ENCODE data around the gene CST3.
A peak's percentile ranks its signal among the peaks of the same experiment; 100 is the strongest.
"Not testable (repeated sequence)": the region's sequence is repeated elsewhere in the genome, so short reads cannot be mapped to it uniquely, and the experiment has no call there.

The CST3 gene

DNA sequence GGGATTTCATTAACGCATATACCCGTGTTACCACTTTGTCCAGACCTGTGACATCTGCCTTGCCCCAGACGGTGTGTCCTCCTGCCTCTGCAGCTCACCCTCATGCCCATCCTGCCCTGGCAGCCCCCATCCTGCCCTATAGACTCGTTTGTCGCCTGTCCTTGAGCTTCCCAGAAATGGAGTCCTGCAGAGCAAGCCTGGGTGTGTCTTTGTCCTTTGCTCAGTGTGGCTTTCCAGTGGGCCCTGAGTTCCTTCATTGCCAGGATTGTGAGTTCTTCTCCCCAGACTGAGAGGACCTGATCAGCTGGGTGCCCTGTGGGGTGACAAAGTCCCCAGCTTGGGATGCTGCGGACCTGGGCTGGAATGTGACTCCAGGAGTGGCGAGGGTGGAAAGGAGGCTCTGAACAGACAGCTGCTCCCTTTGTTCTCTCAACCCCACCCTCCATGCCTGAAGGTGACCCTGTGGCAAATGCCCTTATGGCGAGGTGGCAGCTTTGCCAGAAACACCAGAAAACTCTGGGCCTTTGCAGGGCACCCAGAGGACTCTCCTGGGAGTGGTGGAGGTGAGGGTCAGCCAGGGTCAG lies 2.4 kb upstream of the CST3 start:
- Histone ChIP-seq H3K9ac (ENCODE audit: low read length) (no peak overlapping the region), H3K36me3 (ENCODE audit: control insufficient read depth, low read depth, low read length) (no peaks in the 10 kb centered on the region), H3K27ac (ENCODE audit: low read length) (no peak overlapping the region), H3K4me1 (ENCODE audit: control insufficient read depth, low read depth, low read length) (peaks cover 7% of the 10 kb centered on the region), H3K9me3 (ENCODE audit: control insufficient read depth, low read depth, low read length) (no peaks in the 10 kb centered on the region), H3K27me3 (ENCODE audit: control insufficient read depth, insufficient read depth, low read length) (peaks cover 12% of the 10 kb centered on the region), H3K4me3 (ENCODE audit: low read length) (no peak overlapping the region)

DNA sequence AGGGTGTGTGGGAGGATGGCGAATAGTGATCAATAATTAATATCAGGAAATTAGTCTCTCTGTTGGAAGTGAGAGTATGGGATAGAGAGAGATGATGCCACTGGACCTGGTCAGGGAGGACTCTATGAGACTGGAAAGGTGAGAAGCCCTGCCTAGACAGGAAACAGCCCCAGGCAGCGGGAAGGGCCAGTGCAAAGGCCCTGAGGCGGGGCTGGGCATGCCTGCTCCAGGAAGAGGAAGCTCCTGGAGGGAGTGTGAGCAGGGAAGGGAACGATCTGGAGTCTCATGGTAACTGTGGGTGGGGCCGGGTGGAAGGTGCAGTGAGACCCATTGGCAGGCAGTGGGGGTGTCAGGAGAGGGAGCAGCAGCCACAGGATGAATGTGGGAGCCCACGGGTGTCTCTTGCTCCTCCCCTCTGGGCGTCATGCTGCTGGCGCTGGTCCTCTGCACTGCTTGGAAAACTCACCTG lies 1.8 kb upstream of the CST3 start:
- no peaks in the 10 kb centered on the region for H3K9me3 ChIP-seq (ENCODE audit: control insufficient read depth, low read depth, low read length)
- peaks cover 12% of the 10 kb centered on the region for H3K27me3 ChIP-seq (ENCODE audit: control insufficient read depth, insufficient read depth, low read length)
- no peaks in the 10 kb centered on the region for H3K36me3 ChIP-seq (ENCODE audit: control insufficient read depth, low read depth, low read length)
- H3K4me3 ChIP-seq (ENCODE audit: low read length), result no peak overlapping the region
- H3K4me1 ChIP-seq (ENCODE audit: control insufficient read depth, low read depth, low read length), result peaks cover 7% of the 10 kb centered on the region
- no peak overlapping the region for H3K9ac ChIP-seq (ENCODE audit: low read length)
- H3K27ac ChIP-seq (ENCODE audit: low read length), result no peak overlapping the region

DNA sequence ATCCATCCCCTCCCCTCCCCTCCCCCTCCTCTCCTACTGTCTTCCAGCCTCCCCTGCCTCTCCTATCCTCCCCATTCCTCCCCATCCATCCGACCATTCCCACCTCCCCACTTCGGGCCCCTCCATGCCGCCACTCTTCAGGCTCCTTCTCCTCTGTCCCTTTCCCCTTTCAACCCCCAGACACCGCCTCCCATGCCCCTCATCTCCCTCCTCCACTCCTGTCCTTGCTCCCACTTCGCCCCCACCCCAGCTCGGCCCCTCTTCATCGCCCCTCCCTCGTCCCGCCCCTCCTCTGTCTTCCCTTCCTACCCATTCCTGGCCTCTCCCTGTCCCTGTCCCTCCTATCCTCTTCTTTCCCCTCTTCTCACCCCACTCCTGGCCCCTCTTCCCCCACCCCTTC lies 554 bp upstream of the CST3 start:
- Histone ChIP-seq H3K27ac (ENCODE audit: low read length) (no peak overlapping the region), H3K4me3 (ENCODE audit: low read length) (peak overlapping the region; percentile 57), H3K4me1 (ENCODE audit: control insufficient read depth, low read depth, low read length) (peaks cover 7% of the 10 kb centered on the region), H3K9me3 (ENCODE audit: control insufficient read depth, low read depth, low read length) (no peaks in the 10 kb centered on the region), H3K9ac (ENCODE audit: low read length) (no peak overlapping the region), H3K36me3 (ENCODE audit: control insufficient read depth, low read depth, low read length) (no peaks in the 10 kb centered on the region), H3K27me3 (ENCODE audit: control insufficient read depth, insufficient read depth, low read length) (peaks cover 12% of the 10 kb centered on the region)

DNA sequence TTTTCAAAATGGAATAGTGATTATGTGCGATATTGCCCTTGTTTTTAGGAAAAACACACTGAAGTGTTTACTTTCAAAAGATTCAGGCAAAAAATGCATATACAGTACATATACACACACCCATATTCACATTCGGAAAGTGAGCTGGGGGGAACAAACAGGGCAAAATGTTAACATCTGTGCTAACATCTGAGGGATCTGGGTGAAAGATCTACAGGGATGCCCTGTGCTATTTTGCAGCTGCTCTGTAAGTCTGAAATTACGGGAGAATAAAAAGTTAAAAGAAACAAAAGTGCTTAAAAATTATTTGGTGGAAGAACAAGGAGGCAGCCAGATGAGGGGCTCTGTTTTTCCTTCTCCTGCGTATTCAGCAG lies 860 bp downstream of the CST3 start:
- no peaks in the 10 kb centered on the region for H3K36me3 ChIP-seq (ENCODE audit: control insufficient read depth, low read depth, low read length)
- peak overlapping the region; percentile 52 for H3K9ac ChIP-seq (ENCODE audit: low read length)
- H3K27me3 ChIP-seq (ENCODE audit: control insufficient read depth, insufficient read depth, low read length), result peaks cover 12% of the 10 kb centered on the region
- H3K4me3 ChIP-seq (ENCODE audit: low read length), result peak overlapping the region; percentile 57
- no peak overlapping the region for H3K27ac ChIP-seq (ENCODE audit: low read length)
- H3K9me3 ChIP-seq (ENCODE audit: control insufficient read depth, low read depth, low read length), result no peaks in the 10 kb centered on the region
- peaks cover 7% of the 10 kb centered on the region for H3K4me1 ChIP-seq (ENCODE audit: control insufficient read depth, low read depth, low read length)

DNA sequence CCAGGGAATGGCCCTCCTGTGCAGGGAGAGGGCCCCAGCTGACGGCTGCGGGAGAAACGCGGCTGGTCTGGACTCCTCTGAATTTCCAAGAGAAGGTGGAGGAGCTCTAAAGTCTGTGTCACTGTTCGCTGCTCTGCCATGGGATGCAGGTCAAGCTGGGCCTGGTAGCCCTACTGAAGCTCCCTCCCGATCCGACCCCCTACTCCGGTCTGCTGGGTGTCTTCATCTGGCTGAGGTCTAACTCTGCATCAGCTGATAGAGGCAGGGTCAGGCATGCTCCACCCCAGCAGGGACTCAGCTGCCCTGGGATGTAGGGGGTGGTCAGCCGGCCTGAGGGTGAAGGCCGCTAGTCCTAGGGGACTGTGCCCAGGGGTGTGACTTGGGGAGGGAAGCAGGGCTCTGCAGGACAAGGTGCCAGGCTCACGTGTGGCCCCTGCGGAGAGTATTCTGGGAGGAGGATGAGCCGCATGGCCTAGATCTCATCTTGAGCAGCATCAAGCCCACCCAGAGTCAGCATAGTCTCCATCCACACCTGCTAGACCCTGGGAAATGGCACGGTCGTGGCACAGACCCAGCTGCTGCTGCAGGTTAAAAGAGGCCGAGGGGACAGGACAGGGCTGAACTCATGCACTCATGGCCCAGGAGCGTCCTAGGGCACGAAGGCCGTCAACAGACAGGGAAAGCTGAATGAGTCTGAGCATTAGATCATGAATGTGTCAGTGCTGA lies 1.4 kb downstream of the CST3 start:
- H3K27ac ChIP-seq (ENCODE audit: low read length), result no peak overlapping the region
- H3K4me1 ChIP-seq (ENCODE audit: control insufficient read depth, low read depth, low read length), result peaks cover 7% of the 10 kb centered on the region
- no peak overlapping the region for H3K9ac ChIP-seq (ENCODE audit: low read length)
- H3K27me3 ChIP-seq (ENCODE audit: control insufficient read depth, insufficient read depth, low read length), result peaks cover 12% of the 10 kb centered on the region
- H3K9me3 ChIP-seq (ENCODE audit: control insufficient read depth, low read depth, low read length), result no peaks in the 10 kb centered on the region
- no peaks in the 10 kb centered on the region for H3K36me3 ChIP-seq (ENCODE audit: control insufficient read depth, low read depth, low read length)
- peak overlapping the region; percentile 57 for H3K4me3 ChIP-seq (ENCODE audit: low read length)

DNA sequence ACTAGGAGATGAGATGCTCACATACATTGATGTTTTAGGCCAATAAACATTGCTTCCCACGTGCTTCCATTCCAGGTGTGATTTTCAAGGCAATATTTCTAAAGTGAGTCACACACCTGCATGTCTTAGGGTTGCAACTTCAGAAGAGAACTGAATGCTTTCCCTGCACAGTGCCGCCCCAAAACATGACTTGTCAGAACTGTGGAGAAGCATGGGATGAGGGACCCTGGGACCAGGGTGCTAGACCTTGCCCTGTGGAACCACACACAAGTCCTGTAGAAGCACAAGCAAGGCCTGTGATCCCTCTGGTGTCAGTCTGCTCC lies 2.0 kb downstream of the CST3 start:
- not testable (repeated sequence) for H3K9me3 ChIP-seq (ENCODE audit: control insufficient read depth, low read depth, low read length); H3K36me3 ChIP-seq (ENCODE audit: control insufficient read depth, low read depth, low read length); H3K27ac ChIP-seq (ENCODE audit: low read length); H3K4me3 ChIP-seq (ENCODE audit: low read length); H3K4me1 ChIP-seq (ENCODE audit: control insufficient read depth, low read depth, low read length); H3K9ac ChIP-seq (ENCODE audit: low read length)
- H3K27me3 ChIP-seq (ENCODE audit: control insufficient read depth, insufficient read depth, low read length), result peaks cover 12% of the 10 kb centered on the region

DNA sequence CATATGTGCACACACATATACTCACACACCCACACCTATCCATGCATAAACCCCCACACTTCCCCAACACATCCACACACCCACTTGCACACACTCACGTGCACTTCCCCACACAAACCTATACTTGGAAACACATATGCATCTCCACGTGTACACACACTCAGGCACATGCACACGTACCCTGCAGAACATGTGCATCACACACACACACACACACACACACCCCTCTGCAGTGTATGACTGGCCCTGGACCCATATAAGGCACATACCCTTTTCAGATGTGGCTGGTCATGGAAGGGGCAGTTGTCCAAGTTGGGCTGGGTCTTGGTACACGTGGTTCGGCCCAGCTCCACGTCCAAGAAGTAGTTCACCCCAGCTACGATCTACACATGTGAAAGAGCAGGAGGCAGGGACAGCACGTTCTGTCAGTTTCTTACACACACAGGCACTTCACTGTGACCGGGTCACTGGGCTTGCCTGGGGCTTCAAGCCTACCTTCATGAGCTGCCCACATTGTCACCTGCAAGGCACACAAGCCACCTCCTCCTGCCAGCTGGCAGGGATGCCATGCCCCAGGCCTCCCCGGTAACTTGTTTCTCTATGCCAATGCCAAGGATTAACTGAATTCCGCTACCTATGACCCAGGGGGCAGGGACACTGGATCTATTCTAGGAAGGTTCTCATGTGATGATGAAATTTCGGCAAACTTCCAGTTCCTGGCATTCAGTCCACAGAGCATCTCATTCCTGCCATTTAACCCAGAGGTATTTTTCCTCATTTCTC lies 2.6 kb downstream of the CST3 start:
- no peak overlapping the region for H3K9ac ChIP-seq (ENCODE audit: low read length)
- H3K36me3 ChIP-seq (ENCODE audit: control insufficient read depth, low read depth, low read length), result no peaks in the 10 kb centered on the region
- H3K27ac ChIP-seq (ENCODE audit: low read length), result no peak overlapping the region
- peaks cover 7% of the 10 kb centered on the region for H3K4me1 ChIP-seq (ENCODE audit: control insufficient read depth, low read depth, low read length)
- H3K4me3 ChIP-seq (ENCODE audit: low read length), result no peak overlapping the region
- no peaks in the 10 kb centered on the region for H3K9me3 ChIP-seq (ENCODE audit: control insufficient read depth, low read depth, low read length)
- H3K27me3 ChIP-seq (ENCODE audit: control insufficient read depth, insufficient read depth, low read length), result peaks cover 12% of the 10 kb centered on the region

DNA sequence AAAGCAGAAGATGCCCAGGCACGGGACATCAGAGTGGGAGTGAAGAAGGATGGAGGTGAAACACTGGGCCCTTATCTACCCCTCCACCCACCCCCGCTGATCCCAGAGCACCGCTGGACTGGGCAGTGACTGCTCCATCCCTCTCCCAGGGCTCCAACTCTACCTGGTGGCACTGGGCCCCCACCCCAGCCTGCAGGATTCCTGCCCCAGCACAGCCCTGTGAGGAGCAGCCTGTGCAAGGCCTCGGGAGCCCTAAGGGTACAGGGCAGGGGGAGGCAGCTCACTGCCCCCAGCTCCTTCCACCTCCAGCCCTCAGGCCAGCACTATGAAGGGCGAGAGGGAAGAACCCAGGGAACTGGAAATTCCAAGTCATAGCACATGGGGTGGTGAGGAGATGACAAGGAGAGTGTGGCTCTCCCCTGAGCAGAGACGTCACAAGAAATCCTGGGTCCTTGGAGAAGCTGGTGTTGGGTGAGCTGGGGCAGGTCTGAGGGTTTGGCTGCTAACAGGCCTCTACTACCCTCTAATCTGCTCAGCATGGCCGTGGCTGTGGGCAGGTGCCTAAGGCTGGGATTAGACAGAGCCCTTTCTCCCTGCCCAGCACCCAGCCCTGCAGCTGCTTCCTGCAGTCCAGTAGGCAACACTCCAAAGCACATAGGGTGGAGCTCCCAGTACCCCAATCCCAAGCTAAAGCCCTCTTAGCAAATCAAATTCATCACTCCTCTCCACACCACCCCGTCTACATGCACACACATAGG lies 3.5 kb downstream of the CST3 start:
- no peaks in the 10 kb centered on the region for H3K36me3 ChIP-seq (ENCODE audit: control insufficient read depth, low read depth, low read length)
- H3K9ac ChIP-seq (ENCODE audit: low read length), result no peak overlapping the region
- peaks cover 12% of the 10 kb centered on the region for H3K27me3 ChIP-seq (ENCODE audit: control insufficient read depth, insufficient read depth, low read length)
- H3K4me1 ChIP-seq (ENCODE audit: control insufficient read depth, low read depth, low read length), result peaks cover 7% of the 10 kb centered on the region
- no peaks in the 10 kb centered on the region for H3K9me3 ChIP-seq (ENCODE audit: control insufficient read depth, low read depth, low read length)
- H3K4me3 ChIP-seq (ENCODE audit: low read length), result no peak overlapping the region
- H3K27ac ChIP-seq (ENCODE audit: low read length), result no peak overlapping the region

DNA sequence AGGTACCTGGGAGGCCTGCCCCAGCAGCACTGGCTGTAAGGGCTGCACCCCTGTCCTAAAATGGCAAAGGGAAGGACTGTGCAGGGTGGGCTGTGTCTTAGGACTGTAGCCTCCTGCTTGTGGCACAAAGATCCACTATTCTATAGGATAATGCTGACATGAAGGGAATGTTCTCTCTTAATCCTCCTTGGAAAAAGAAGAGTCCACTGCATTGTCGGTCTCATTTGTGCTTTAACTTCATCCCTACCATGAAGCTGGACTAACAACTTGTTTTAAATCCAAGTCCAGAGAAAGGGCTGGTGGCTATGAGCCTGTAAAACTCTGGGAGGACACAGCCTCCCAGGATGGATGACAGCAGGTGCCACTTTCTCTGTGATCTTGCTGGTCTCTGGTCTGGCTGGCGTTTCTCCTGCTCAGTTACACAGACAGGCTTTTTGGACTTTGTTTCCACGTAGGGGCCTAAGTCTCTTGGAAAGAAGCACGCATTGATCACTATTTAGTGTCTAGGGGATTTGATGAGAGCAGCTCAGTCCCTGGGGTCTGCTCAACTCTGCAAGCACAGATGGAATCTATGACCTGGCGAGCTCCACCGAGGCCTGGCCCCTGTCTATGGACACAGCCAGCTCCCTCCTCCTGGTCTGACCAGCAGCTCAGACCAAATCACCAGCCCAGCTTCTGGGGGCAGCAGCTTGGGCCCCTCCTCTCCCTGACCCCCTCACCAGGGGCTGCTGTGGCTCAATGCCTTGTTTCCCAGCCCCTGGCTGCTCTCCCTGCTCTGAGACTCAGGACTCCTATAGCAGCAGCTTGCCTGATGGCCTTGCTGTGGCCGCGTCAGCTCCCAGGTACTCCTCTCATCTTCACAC lies 4.8 kb downstream of the CST3 start:
- no peak overlapping the region for H3K4me3 ChIP-seq (ENCODE audit: low read length)
- H3K9ac ChIP-seq (ENCODE audit: low read length), result no peak overlapping the region
- peaks cover 12% of the 10 kb centered on the region for H3K27me3 ChIP-seq (ENCODE audit: control insufficient read depth, insufficient read depth, low read length)
- no peak overlapping the region for H3K27ac ChIP-seq (ENCODE audit: low read length)
- peaks cover 7% of the 10 kb centered on the region for H3K4me1 ChIP-seq (ENCODE audit: control insufficient read depth, low read depth, low read length)
- H3K9me3 ChIP-seq (ENCODE audit: control insufficient read depth, low read depth, low read length), result no peaks in the 10 kb centered on the region
- H3K36me3 ChIP-seq (ENCODE audit: control insufficient read depth, low read depth, low read length), result no peaks in the 10 kb centered on the region

DNA sequence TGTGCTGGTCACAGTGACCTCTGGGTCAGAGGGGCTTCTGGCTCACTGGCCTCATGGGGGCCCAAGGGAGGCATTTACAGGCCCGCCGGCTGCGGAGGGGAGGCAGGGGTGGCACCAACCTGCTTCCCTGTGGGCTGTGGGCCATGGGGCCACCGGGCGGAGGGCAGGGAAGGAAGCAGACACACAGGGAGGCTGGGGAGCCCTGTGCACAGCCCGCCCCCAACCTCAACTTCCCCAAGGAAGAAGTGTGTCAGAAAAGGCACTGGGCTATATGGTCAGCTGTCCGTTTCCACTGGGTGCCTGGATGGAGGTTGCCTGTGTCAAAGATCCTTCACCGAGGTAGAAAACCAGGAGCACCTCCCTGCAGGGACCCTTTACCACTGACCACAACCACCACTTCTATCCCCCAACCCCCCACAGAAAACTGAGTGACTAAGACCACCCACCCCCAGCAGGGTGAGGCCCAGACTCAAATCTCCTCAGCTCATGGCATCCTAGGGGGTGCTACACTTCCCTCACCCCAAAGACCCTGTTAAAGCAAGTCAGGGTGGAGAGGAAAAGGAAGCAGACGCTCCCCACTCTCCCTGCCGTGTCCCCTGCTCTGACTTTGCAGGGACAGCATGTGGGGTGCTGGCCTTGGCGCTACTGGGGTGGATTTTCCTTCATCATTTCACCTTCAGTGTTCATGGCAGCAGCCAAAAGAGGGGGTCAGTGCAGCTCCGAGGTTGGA lies 5.6 kb downstream of the CST3 start:
- H3K4me3 ChIP-seq (ENCODE audit: low read length), result no peak overlapping the region
- H3K4me1 ChIP-seq (ENCODE audit: control insufficient read depth, low read depth, low read length), result peaks cover 7% of the 10 kb centered on the region
- H3K36me3 ChIP-seq (ENCODE audit: control insufficient read depth, low read depth, low read length), result no peaks in the 10 kb centered on the region

More for the DNA sequence above, 5.6 kb downstream of the CST3 start:
- Histone ChIP-seq H3K27ac (ENCODE audit: low read length) (no peak overlapping the region), H3K27me3 (ENCODE audit: control insufficient read depth, insufficient read depth, low read length) (peaks cover 12% of the 10 kb centered on the region), H3K9ac (ENCODE audit: low read length) (no peak overlapping the region), H3K9me3 (ENCODE audit: control insufficient read depth, low read depth, low read length) (no peaks in the 10 kb centered on the region)
